CD14-positive monocyte (primary cell): ENCODE data around the gene TEX29. TPM values are rescaled to one million over a fixed set of nuclear protein-coding genes. Genes with fewer than 3 reads are reported as not detected.

Experiments
- DNase-seq, 3 donors: peaks; one replicate each; pipeline ENCODE4 v3.0.0-alpha.2; 2011 to 2022
- H2AFZ ChIP-seq: 2 replicates; pipeline ENCODE4 v1.6.0; 2012; ENCODE audit warnings: mild to moderate bottlenecking, low read depth, low read length, inconsistent platforms; ENCODE audit not compliant: insufficient read depth, poor library complexity, severe bottlenecking
- H3K27ac ChIP-seq, 2 donors: 1 replicate in 1 of 2; 2 replicates in 1 of 2; pipeline ENCODE4 v1.5.1; 2012 to 2013; ENCODE audit warnings: low read length in 2 of 2, control low read depth in 1 of 2, inconsistent platforms in 1 of 2, low read depth in 1 of 2, mild to moderate bottlenecking in 1 of 2
- H3K27me3 ChIP-seq, 2 donors: one replicate each; pipeline versions ENCODE4 v1.6.0 to v1.6.1; 2011 to 2013; ENCODE audit warnings: low read length in 2 of 2; ENCODE audit not compliant: control insufficient read depth in 2 of 2, insufficient read depth in 2 of 2
- H3K36me3 ChIP-seq, 2 donors: replicated peaks in 1 of 2; 1 replicate in 1 of 2; 2 replicates in 1 of 2; pipeline versions ENCODE4 v1.5.1 to v1.6.1; 2012 to 2013; ENCODE audit warnings: low read length in 2 of 2, control low read depth in 1 of 2, inconsistent platforms in 1 of 2, mild to moderate bottlenecking in 1 of 2; ENCODE audit not compliant: insufficient read depth in 2 of 2, control insufficient read depth in 1 of 2
- H3K4me1 ChIP-seq, 2 donors: 1 replicate in 1 of 2; 2 replicates in 1 of 2; pipeline versions ENCODE4 v1.5.1 to v1.6.1; 2012 to 2013; ENCODE audit warnings: low read length in 2 of 2, control low read depth in 1 of 2, inconsistent platforms in 1 of 2, mild to moderate bottlenecking in 1 of 2, moderate library complexity in 1 of 2; ENCODE audit not compliant: insufficient read depth in 2 of 2, control insufficient read depth in 1 of 2
- H3K4me2 ChIP-seq: replicated peaks from 2 replicates; pipeline ENCODE3; 2012; ENCODE audit warnings: low read length, moderate library complexity, mild to moderate bottlenecking; ENCODE audit not compliant: poor library complexity, severe bottlenecking; ENCODE audit errors: extremely low read depth
- H3K4me3 ChIP-seq, 3 experiments: fragments of 200-600 bp in 1 of 3; sonication (generic) in 1 of 3; replicated peaks in 1 of 3; 1 replicate in 2 of 3; 2 replicates in 1 of 3; pipeline ENCODE4 v1.5.1; 2011 to 2013; ENCODE audit warnings: low read length in 3 of 3, mild to moderate bottlenecking in 3 of 3, control low read depth in 2 of 3, low read depth in 2 of 3, inconsistent platforms in 1 of 3, moderate library complexity in 1 of 3
- H3K79me2 ChIP-seq: 2 replicates; pipeline ENCODE4 v1.6.0; 2012; ENCODE audit warnings: mild to moderate bottlenecking, control low read depth, inconsistent platforms, low read length, moderate library complexity; ENCODE audit not compliant: insufficient read depth
- H3K9ac ChIP-seq: 2 replicates; pipeline ENCODE4 v1.6.0; 2017; ENCODE audit warnings: low read length, mild to moderate bottlenecking; ENCODE audit not compliant: insufficient read depth, poor library complexity, severe bottlenecking
- H3K9me3 ChIP-seq, 2 donors: replicated peaks in 1 of 2; 1 replicate in 1 of 2; 2 replicates in 1 of 2; pipeline versions ENCODE4 v1.5.1 to v1.6.1; 2012 to 2013; ENCODE audit warnings: low read length in 2 of 2, control low read depth in 1 of 2; ENCODE audit not compliant: control insufficient read depth in 1 of 2, insufficient read depth in 1 of 2
- H4K20me1 ChIP-seq: 2 replicates; pipeline ENCODE4 v1.6.0; 2012; ENCODE audit warnings: mild to moderate bottlenecking, low read length, control low read depth, moderate library complexity; ENCODE audit not compliant: insufficient read depth
- H3K27ac Mint-ChIP-seq, 7 donors: one replicate each; pipeline ENCODE4 v1.8.0; 2020; ENCODE audit warnings: mild to moderate bottlenecking in 7 of 7, mixed read lengths in 7 of 7, moderate library complexity in 6 of 7, inconsistent platforms in 2 of 7
- H3K27me3 Mint-ChIP-seq, 3 donors: one replicate each; pipeline ENCODE4 v1.8.0; 2021 to 2022; ENCODE audit warnings: low read depth in 3 of 3, mild to moderate bottlenecking in 3 of 3, mixed read lengths in 3 of 3, moderate library complexity in 3 of 3, inconsistent platforms in 1 of 3
- H3K36me3 Mint-ChIP-seq, 2 donors: one replicate each; pipeline ENCODE4 v1.8.0; 2020; ENCODE audit warnings: mixed read lengths in 2 of 2, inconsistent platforms in 1 of 2, mild to moderate bottlenecking in 1 of 2
- H3K4me1 Mint-ChIP-seq: one replicate; pipeline ENCODE4 v1.8.0; 2020; ENCODE audit warnings: mild to moderate bottlenecking, mixed read lengths
- H3K4me3 Mint-ChIP-seq, 2 donors: one replicate each; pipeline ENCODE4 v1.8.0; 2020; ENCODE audit warnings: mild to moderate bottlenecking in 2 of 2, mixed read lengths in 2 of 2, moderate library complexity in 1 of 2
- H3K9me3 Mint-ChIP-seq, 7 donors: one replicate each; pipeline ENCODE4 v1.8.0; 2020 to 2022; ENCODE audit warnings: mixed read lengths in 7 of 7, mild to moderate bottlenecking in 6 of 7, moderate library complexity in 6 of 7, inconsistent platforms in 2 of 7
- WGBS: methylation state at CpG from one replicate; pipeline ENCODE4 v1.1.5; 2013; ENCODE audit warnings: missing lambda C conversion rate; ENCODE audit not compliant: insufficient coverage; 5-methylcytosine and 5-hydroxymethylcytosine counted together
- intact Hi-C, 2 donors: fragments of 100-400 bp; cut with micrococcal nuclease; formaldehyde crosslinking; loops; one replicate each; pipeline versions ENCODE4 v1.15.0 to v1.15.1; 2023
- polyA plus RNA-seq, 3 donors: library from polyadenylated mRNA; depleted of rRNA in 1 of 3; unstranded in 2 of 3; stranded (reverse) in 1 of 3; fragments of 300-500 nt in 2 of 3; fragments of >200 nt in 1 of 3; fragmentation: Illumina TruSeq in 2 of 3; gene quantifications; 1 replicate in 2 of 3; 2 replicates in 1 of 3; pipeline ENCODE4 v1.2.3, GENCODE V29; 2012 to 2021
- TF ChIP-seq, protein P1 (sequence below): fragments of 200-600 bp; IDR thresholded peaks from one replicate; pipeline ENCODE4 v1.8.0; 2022; ENCODE audit warnings: antibody characterized with exemption, mild to moderate bottlenecking

Gene TEX29
- polyA plus RNA-seq, 3 donors: 0.27 to 0.29 TPM; not detected in 1

DNA sequence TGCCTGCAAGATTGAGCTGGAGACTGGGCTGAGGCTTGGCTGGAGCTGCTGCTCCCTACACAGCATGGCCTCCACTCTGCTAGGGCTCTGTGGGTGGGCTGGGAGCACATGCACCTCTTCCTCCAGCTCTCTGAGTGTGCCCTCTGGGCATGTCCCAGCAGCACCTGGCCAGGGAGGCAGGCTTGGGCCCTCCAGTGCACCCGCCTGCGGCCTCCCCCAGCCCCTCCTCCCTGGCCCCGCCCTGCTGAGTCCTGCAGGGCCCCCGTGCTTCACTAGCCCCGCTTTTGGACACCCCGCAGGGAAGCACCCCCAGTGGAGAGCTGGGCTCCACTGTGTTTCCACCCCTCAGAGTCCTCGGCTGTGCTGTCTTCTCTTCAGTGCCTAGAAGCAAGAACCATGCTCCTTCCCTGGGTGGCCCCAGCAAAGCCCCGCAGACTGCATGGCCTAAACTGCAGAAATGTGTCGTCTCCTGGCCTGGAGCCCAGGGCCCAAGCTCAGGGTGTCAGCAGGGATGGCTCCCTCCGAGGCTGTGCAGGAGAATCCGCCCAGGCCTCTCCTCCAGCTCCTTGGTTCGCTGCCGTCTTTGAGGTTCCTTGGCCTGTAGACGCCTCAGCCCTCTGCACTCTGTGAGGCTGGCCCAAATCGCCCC lies 5.0 kb upstream of the TEX29 start:
- Mint-ChIP-seq H3K4me3 (no peak overlapping the region), H3K36me3 (peaks cover 2 to 14% of the 10 kb centered on the region in 2 donors), H3K4me1 (no peaks in the 10 kb centered on the region), H3K27me3 (no peaks in the 10 kb centered on the region), H3K27ac (no peak overlapping the region), H3K9me3 (peaks cover 22 to 30% (median 26%) of the 10 kb centered on the region in 7 donors)
- no peak for DNase-seq
- no peaks in the 10 kb centered on the region for H3K4me1 ChIP-seq
- H4K20me1 ChIP-seq: no peaks in the 10 kb centered on the region
- no peak overlapping the region for H3K4me2 ChIP-seq
- no peaks in the 10 kb centered on the region for H3K36me3 ChIP-seq
- H3K27me3 ChIP-seq: no peaks in the 10 kb centered on the region
- WGBS: 98% methylated on average over 13 of the region's 15 CpGs
- H3K9ac ChIP-seq: no peak overlapping the region
- H3K9me3 ChIP-seq: peaks cover 22 to 33% of the 10 kb centered on the region in 2 donors
- H3K79me2 ChIP-seq: no peaks in the 10 kb centered on the region
- no peak overlapping the region for H3K4me3 ChIP-seq
- intact Hi-C loops: no loop called here
- H2AFZ ChIP-seq: no peak overlapping the region
- TF ChIP-seq, protein P1, sequence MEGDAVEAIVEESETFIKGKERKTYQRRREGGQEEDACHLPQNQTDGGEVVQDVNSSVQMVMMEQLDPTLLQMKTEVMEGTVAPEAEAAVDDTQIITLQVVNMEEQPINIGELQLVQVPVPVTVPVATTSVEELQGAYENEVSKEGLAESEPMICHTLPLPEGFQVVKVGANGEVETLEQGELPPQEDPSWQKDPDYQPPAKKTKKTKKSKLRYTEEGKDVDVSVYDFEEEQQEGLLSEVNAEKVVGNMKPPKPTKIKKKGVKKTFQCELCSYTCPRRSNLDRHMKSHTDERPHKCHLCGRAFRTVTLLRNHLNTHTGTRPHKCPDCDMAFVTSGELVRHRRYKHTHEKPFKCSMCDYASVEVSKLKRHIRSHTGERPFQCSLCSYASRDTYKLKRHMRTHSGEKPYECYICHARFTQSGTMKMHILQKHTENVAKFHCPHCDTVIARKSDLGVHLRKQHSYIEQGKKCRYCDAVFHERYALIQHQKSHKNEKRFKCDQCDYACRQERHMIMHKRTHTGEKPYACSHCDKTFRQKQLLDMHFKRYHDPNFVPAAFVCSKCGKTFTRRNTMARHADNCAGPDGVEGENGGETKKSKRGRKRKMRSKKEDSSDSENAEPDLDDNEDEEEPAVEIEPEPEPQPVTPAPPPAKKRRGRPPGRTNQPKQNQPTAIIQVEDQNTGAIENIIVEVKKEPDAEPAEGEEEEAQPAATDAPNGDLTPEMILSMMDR: no peak
- H3K27ac ChIP-seq: no peak overlapping the region

DNA sequence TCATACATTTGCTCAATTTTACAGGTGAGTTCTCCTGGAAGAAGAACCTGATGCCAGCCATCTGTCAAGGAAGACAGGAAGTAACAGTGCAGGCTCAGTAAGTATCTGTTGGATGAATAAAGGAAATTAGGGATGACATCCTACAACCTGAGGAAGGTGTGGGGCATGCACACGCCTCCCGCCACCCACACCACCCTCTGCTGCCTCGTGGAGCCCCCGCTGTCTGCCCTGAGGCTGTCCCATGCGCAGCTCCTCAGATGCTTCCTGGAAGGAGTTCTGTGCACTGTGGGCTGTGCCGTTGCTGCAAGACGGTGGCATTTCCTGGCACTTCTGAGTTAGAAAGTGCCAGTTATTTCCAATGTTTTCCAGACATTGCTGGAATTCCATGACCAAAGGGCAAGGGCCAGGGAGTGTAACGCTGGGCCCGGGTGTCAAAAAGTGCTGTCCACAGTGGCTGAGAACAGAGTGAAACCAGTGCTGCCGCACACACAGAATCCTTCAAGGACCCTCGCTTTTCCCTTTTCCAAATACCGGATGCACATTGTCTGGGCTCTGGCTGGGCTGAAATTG lies 4.2 kb upstream of the TEX29 start:
- H3K36me3 ChIP-seq: no peaks in the 10 kb centered on the region
- H3K9me3 Mint-ChIP-seq: peaks cover 16 to 23% (median 20%) of the 10 kb centered on the region in 7 donors
- H3K4me3 ChIP-seq: no peak overlapping the region
- H3K9me3 ChIP-seq: peaks cover 15 to 25% of the 10 kb centered on the region in 2 donors
- no peaks in the 10 kb centered on the region for H3K79me2 ChIP-seq
- H2AFZ ChIP-seq: no peak overlapping the region
- TF ChIP-seq, protein P1: no peak
- H3K4me2 ChIP-seq: no peak overlapping the region
- no peaks in the 10 kb centered on the region for H3K4me1 Mint-ChIP-seq
- H3K9ac ChIP-seq: no peak overlapping the region
- no peak overlapping the region for H3K27ac ChIP-seq
- no peaks in the 10 kb centered on the region for H4K20me1 ChIP-seq
- H3K36me3 Mint-ChIP-seq: peaks cover 2 to 12% of the 10 kb centered on the region in 2 donors
- intact Hi-C loops: no loop called here
- no peak overlapping the region for H3K27ac Mint-ChIP-seq
- no peaks in the 10 kb centered on the region for H3K27me3 Mint-ChIP-seq
- no peaks in the 10 kb centered on the region for H3K4me1 ChIP-seq
- WGBS: 90% methylated on average over 10 of the region's 12 CpGs
- no peaks in the 10 kb centered on the region for H3K27me3 ChIP-seq
- no peak for DNase-seq
- H3K4me3 Mint-ChIP-seq: no peak overlapping the region
